Measurements from ENCODE around the gene PPARA. TPM values are rescaled to one million over a fixed set of nuclear protein-coding genes. Genes with fewer than 3 reads are reported as not detected.

The PPARA gene
- total RNA-seq, 1 donor, result 22.1 TPM

DNA sequence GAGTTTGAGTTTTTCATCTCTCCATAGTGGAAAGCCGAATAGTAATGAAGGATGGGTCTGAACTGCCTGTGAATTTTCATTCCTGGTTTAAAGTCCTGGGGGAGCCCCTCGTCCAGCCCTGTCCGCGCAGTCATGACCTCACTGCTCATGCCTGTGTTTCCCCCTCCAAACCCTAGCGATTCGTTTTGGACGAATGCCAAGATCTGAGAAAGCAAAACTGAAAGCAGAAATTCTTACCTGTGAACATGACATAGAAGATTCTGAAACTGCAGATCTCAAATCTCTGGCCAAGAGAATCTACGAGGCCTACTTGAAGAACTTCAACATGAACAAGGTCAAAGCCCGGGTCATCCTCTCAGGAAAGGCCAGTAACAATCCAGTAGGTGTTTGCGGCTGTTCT lies 69.3 kb downstream of the PPARA start:
- Histone ChIP-seq H3K4me2 (ENCODE audit: insufficient read depth, low read length) (no peak overlapping the region), H3K4me3 (ENCODE audit: insufficient read depth, low read length) (no peak overlapping the region), H3K79me2 (ENCODE audit: insufficient read depth, low read length) (no peaks in the 10 kb centered on the region), H3K27me3 (ENCODE audit: insufficient read depth, low read length) (no peaks in the 10 kb centered on the region), H3K9me3 (ENCODE audit: low read depth, low read length) (no peaks in the 10 kb centered on the region), H2AFZ (ENCODE audit: low read length) (no peak overlapping the region), H3K36me3 (ENCODE audit: insufficient read depth, low read length) (peaks cover 43% of the 10 kb centered on the region), H4K20me1 (ENCODE audit: insufficient read depth, low read length) (no peaks in the 10 kb centered on the region), H3K27ac (ENCODE audit: low read depth, low read length) (no peak overlapping the region), H3K4me1 (ENCODE audit: insufficient read depth, low read length) (peaks cover 4% of the 10 kb centered on the region)
- DNase-seq (ENCODE audit: insufficient read length, low spot score, missing footprints), result no peak
- TF ChIP-seq, protein P1, sequence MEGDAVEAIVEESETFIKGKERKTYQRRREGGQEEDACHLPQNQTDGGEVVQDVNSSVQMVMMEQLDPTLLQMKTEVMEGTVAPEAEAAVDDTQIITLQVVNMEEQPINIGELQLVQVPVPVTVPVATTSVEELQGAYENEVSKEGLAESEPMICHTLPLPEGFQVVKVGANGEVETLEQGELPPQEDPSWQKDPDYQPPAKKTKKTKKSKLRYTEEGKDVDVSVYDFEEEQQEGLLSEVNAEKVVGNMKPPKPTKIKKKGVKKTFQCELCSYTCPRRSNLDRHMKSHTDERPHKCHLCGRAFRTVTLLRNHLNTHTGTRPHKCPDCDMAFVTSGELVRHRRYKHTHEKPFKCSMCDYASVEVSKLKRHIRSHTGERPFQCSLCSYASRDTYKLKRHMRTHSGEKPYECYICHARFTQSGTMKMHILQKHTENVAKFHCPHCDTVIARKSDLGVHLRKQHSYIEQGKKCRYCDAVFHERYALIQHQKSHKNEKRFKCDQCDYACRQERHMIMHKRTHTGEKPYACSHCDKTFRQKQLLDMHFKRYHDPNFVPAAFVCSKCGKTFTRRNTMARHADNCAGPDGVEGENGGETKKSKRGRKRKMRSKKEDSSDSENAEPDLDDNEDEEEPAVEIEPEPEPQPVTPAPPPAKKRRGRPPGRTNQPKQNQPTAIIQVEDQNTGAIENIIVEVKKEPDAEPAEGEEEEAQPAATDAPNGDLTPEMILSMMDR (IDR thresholded peaks at IDR 0.05; ENCODE audit: extremely low read depth, low read depth, low read length), result no peak

DNA sequence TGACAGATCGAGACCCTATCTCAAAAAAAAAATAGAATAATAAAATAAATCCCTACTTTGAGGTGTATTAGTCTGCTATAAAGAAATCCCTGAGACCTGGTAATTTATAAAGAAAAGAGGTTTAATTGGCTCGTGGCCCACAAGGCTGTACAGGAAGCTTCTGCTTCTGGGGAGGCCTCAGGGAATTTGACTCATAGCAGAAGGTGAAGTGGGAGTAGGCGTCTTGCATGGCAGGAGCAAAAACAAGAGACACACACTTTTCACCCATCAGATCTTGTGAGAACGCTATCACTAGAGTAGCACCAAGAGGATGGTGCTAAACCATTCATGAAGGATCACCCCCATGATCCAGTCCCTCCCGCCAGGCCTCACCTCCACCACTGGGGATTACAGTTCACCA lies 70.6 kb downstream of the PPARA start:
- no peaks in the 10 kb centered on the region for H4K20me1 ChIP-seq (ENCODE audit: insufficient read depth, low read length)
- no peak overlapping the region for H3K4me2 ChIP-seq (ENCODE audit: insufficient read depth, low read length)
- no peak overlapping the region for H3K4me3 ChIP-seq (ENCODE audit: insufficient read depth, low read length)
- no peaks in the 10 kb centered on the region for H3K27me3 ChIP-seq (ENCODE audit: insufficient read depth, low read length)
- H2AFZ ChIP-seq (ENCODE audit: low read length), result no peak overlapping the region
- no peak overlapping the region for H3K27ac ChIP-seq (ENCODE audit: low read depth, low read length)
- TF ChIP-seq, protein P1 (IDR thresholded peaks at IDR 0.05; ENCODE audit: extremely low read depth, low read depth, low read length), result no peak
- peaks cover 4% of the 10 kb centered on the region for H3K4me1 ChIP-seq (ENCODE audit: insufficient read depth, low read length)
- peaks cover 41% of the 10 kb centered on the region for H3K36me3 ChIP-seq (ENCODE audit: insufficient read depth, low read length)
- no peaks in the 10 kb centered on the region for H3K79me2 ChIP-seq (ENCODE audit: insufficient read depth, low read length)
- DNase-seq (ENCODE audit: insufficient read length, low spot score, missing footprints), result no peak
- no peaks in the 10 kb centered on the region for H3K9me3 ChIP-seq (ENCODE audit: low read depth, low read length)

DNA sequence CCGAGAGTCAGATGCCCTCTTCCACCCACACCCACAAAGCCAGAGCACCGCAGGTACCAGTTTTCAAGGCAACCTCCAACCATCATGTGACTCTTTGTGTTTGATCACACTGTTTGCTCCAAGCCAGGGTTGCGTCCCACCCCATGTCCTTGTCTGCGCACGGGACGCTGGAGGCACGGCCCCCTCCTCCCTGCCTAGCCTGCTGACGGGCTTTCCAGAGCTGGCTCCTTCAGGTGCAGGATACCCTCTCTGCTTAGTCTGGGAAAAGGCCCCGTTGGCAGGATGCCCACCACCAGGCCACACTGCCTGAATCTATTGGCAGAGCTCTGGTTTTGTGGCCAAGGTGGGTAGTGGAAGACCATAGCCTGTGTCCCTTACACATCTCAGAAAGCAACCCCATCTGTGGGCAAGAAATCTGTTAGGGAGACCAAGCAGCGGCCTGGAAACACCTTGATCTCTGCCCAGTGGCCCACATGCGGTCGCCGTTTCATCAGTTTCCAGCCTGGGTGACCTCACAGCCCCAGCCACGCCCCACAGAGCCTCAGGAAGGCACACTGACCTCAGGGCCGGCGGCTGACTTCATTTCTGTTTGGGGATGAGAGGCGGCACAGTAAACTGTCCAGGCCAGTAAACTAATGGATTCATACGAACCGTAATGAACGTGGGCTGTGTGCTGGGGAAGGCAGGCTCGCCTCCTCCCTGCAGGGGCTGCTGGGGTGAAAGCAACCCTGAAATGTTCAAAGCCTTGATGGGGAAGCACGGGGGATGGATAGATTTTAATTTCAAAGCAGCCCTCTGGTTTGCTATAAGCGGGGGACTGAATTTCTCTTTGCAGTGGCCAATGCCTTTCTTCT lies 73.9 kb downstream of the PPARA start:
- H3K9me3 ChIP-seq (ENCODE audit: low read depth, low read length), result no peaks in the 10 kb centered on the region
- H3K27ac ChIP-seq (ENCODE audit: low read depth, low read length), result no peak overlapping the region
- no peaks in the 10 kb centered on the region for H3K79me2 ChIP-seq (ENCODE audit: insufficient read depth, low read length)
- no peak overlapping the region for H2AFZ ChIP-seq (ENCODE audit: low read length)
- peaks cover 21% of the 10 kb centered on the region for H3K36me3 ChIP-seq (ENCODE audit: insufficient read depth, low read length)
- peaks cover 4% of the 10 kb centered on the region for H3K4me1 ChIP-seq (ENCODE audit: insufficient read depth, low read length)
- no peak overlapping the region for H3K4me2 ChIP-seq (ENCODE audit: insufficient read depth, low read length)
- H4K20me1 ChIP-seq (ENCODE audit: insufficient read depth, low read length), result no peaks in the 10 kb centered on the region
- H3K27me3 ChIP-seq (ENCODE audit: insufficient read depth, low read length), result no peaks in the 10 kb centered on the region
- no peak for DNase-seq (ENCODE audit: insufficient read length, low spot score, missing footprints)
- H3K4me3 ChIP-seq (ENCODE audit: insufficient read depth, low read length), result no peak overlapping the region
- TF ChIP-seq, protein P1 (IDR thresholded peaks at IDR 0.05; ENCODE audit: extremely low read depth, low read depth, low read length), result no peak

DNA sequence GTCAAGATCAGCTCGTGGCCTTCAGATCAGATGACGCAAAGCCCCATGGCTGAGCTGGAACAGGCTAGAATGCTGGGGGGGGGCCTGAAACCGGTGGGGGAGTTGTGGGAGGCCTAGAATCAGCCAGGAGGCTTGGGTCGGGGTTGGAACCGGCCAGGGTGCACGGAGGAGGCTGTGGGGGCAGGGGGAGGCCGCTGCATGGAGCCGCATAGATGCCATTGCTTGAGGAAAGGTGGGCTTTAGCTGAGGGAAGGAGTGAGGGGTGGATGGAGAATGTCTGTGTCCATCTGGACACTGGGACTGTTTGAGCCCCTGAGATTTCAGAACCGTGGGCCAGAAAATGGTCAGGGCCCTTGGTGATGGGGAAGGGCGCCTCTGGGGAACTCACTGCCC lies 74.6 kb downstream of the PPARA start:
- no peaks in the 10 kb centered on the region for H4K20me1 ChIP-seq (ENCODE audit: insufficient read depth, low read length)

More for the DNA sequence above, 74.6 kb downstream of the PPARA start:
- Histone ChIP-seq H3K4me3 (ENCODE audit: insufficient read depth, low read length) (no peak overlapping the region), H3K27ac (ENCODE audit: low read depth, low read length) (no peak overlapping the region), H3K4me2 (ENCODE audit: insufficient read depth, low read length) (no peak overlapping the region), H3K9me3 (ENCODE audit: low read depth, low read length) (no peaks in the 10 kb centered on the region), H3K4me1 (ENCODE audit: insufficient read depth, low read length) (peaks cover 4% of the 10 kb centered on the region), H2AFZ (ENCODE audit: low read length) (no peak overlapping the region), H3K79me2 (ENCODE audit: insufficient read depth, low read length) (no peaks in the 10 kb centered on the region), H3K36me3 (ENCODE audit: insufficient read depth, low read length) (peaks cover 15% of the 10 kb centered on the region), H3K27me3 (ENCODE audit: insufficient read depth, low read length) (no peaks in the 10 kb centered on the region)
- TF ChIP-seq, protein P1 (IDR thresholded peaks at IDR 0.05; ENCODE audit: extremely low read depth, low read depth, low read length), result no peak
- no peak for DNase-seq (ENCODE audit: insufficient read length, low spot score, missing footprints)

Data from osteoblast (primary cell).